K562 (cell line): Measurements from ENCODE around the gene POMP. TPM values are rescaled to one million over a fixed set of nuclear protein-coding genes. Genes with fewer than 3 reads are reported as not detected.

ENCODE experiments used
- ARID1B ChIP-seq: fragments of 450-650 bp; IDR thresholded peaks from 2 replicates; pipeline ENCODE4 v1.6.1; 2016; ENCODE audit warnings: antibody characterized with exemption, mild to moderate bottlenecking, inconsistent platforms
- ARID2 ChIP-seq: fragments of 450-650 bp; IDR thresholded peaks from 2 replicates; pipeline ENCODE4 v1.6.1; 2017; ENCODE audit warnings: antibody characterized with exemption, mild to moderate bottlenecking
- ARID3A ChIP-seq: IDR thresholded peaks from 2 replicates; pipeline ENCODE4 v1.6.1; 2012; ENCODE audit warnings: low read depth, low read length, improper control_type of control experiment, borderline replicate concordance
- CTBP1 ChIP-seq: fragments of 450-650 bp; IDR thresholded peaks from 2 replicates; pipeline ENCODE4 v1.6.1; 2016; ENCODE audit warnings: borderline replicate concordance
- DACH1 ChIP-seq: fragments of 450-650 bp; IDR thresholded peaks from 2 replicates; pipeline ENCODE4 v1.6.1; 2018; ENCODE audit not compliant: partially characterized antibody
- DEAF1 ChIP-seq: fragments of 450-650 bp; formaldehyde crosslinking; IDR thresholded peaks from 2 replicates; pipeline ENCODE4 v1.4.0; 2020; ENCODE audit warnings: mild to moderate bottlenecking, moderate library complexity
- FIP1L1 ChIP-seq: fragments of 200-400 bp; formaldehyde crosslinking; IDR thresholded peaks from 2 replicates; pipeline ENCODE4 v1.6.1; 2018; ENCODE audit warnings: mild to moderate bottlenecking, low read depth, low read length; ENCODE audit not compliant: poor library complexity, severe bottlenecking
- FOXA3 ChIP-seq, 2 experiments: fragments of 450-650 bp in 1 of 2; sonication (generic) in 1 of 2; formaldehyde crosslinking; IDR thresholded peaks in 1 of 2; conservative IDR thresholded peaks in 1 of 2; 2 replicates each; pipeline versions ENCODE4 v1.4.0 to v1.8.0; 2020 to 2022; ENCODE audit warnings: mild to moderate bottlenecking in 2 of 2, missing genetic modification reagents in 1 of 2
- MLLT1 ChIP-seq, 2 experiments: fragments of 450-650 bp; IDR thresholded peaks; 2 replicates each; pipeline ENCODE4 v1.6.1; 2016
- MYNN ChIP-seq, 2 experiments: sonication (generic); formaldehyde crosslinking in 1 of 2; IDR thresholded peaks; 2 replicates each; pipeline versions ENCODE4 v1.5.0 to v1.6.1; 2016 to 2020; ENCODE audit warnings: antibody characterized with exemption in 1 of 2, missing genetic modification reagents in 1 of 2
- NCOA6 ChIP-seq: fragments of 450-650 bp; IDR thresholded peaks from 2 replicates; pipeline ENCODE4 v1.6.1; 2017; ENCODE audit warnings: mild to moderate bottlenecking
- NEUROD1 ChIP-seq: fragments of 150-350 bp; IDR thresholded peaks from 2 replicates; pipeline ENCODE4 v1.6.1; 2014; ENCODE audit warnings: borderline replicate concordance, low read length, low read depth; ENCODE audit not compliant: partially characterized antibody
- TAF15 ChIP-seq: fragments of 200-400 bp; formaldehyde crosslinking; IDR thresholded peaks from 2 replicates; pipeline ENCODE4 v1.6.1; 2017; ENCODE audit warnings: mild to moderate bottlenecking, low read depth, low read length, moderate library complexity
- USF2 ChIP-seq: sonication (generic); formaldehyde crosslinking; IDR thresholded peaks from 2 replicates; pipeline ENCODE4 v1.5.0; 2020; ENCODE audit warnings: missing genetic modification reagents
- ZFPM2 ChIP-seq: fragments of 250-450 bp; sonication (Bioruptor Pico); IDR thresholded peaks from 2 replicates; pipeline ENCODE4 v1.5.1; 2022; ENCODE audit warnings: mild to moderate bottlenecking
- polyA plus RNA-seq, 8 experiments: library from polyadenylated mRNA; depleted of rRNA in 4 of 8; stranded (reverse) in 5 of 8; unstranded in 3 of 8; fragments of >200 nt; fragmentation: Nextera tagmentation in 2 of 8; fragmentation: Illumina TruSeq in 1 of 8; extraction: Ambion mirVana in 2 of 8; extraction: Trizol in 1 of 8; gene quantifications; 2 replicates each; pipeline versions ENCODE4 v1.2.1 to v1.2.3, GENCODE V29; 2011 to 2014; ENCODE audit warnings: inconsistent platforms in 1 of 8, missing spikeins in 1 of 8
- total RNA-seq, 7 experiments: library from RNA; depleted of rRNA in 6 of 7; stranded (reverse); fragments of >200 nt in 6 of 7; fragmentation: Illumina TruSeq in 2 of 7; extraction: Trizol in 2 of 7; gene quantifications; 2 replicates each; pipeline versions ENCODE4 v1.2.1 to v1.2.3, GENCODE V29; 2011 to 2021; ENCODE audit warnings: low replicate concordance in 1 of 7
- TF ChIP-seq, protein P1 (sequence below): fragments of 200-400 bp; formaldehyde crosslinking; IDR thresholded peaks from 2 replicates; pipeline ENCODE4 v1.6.1; 2017; ENCODE audit warnings: mild to moderate bottlenecking, low read depth, low read length, moderate library complexity
- TF ChIP-seq, protein P2 (sequence below): fragments of 250-450 bp; sonication (Bioruptor Pico); IDR thresholded peaks from 2 replicates; pipeline ENCODE4 v1.5.0; 2020; ENCODE audit warnings: mild to moderate bottlenecking, borderline replicate concordance

Gene POMP
- total and polyA plus RNA-seq, 9 of the 15 experiments (the other 6 are each of a cell fraction or from before 2014, with no cell fraction given) = 69.2 to 647 (median 118) TPM

GRCh38 chr13:28636677-28637317 lies 22.1 kb upstream of the POMP start (continued):
- no peak for TF ChIP-seq USF2 (CRISPR knock-in tag)
- 0 out of 2 replicates have a peak, but pooled peaks have one; percentile 28 for TF ChIP-seq ARID1B
- TF ChIP-seq NEUROD1 = no peak
- 0 out of 4 replicates have a peak, but pooled peaks of 1 of the 2 experiments have one; percentile 36 for TF ChIP-seq MLLT1 (IDR thresholded peaks at IDR 0.05)
- TF ChIP-seq CTBP1 = 0 out of 2 replicates have a peak, but pooled peaks have one; percentile 38
- TF ChIP-seq, protein P1, sequence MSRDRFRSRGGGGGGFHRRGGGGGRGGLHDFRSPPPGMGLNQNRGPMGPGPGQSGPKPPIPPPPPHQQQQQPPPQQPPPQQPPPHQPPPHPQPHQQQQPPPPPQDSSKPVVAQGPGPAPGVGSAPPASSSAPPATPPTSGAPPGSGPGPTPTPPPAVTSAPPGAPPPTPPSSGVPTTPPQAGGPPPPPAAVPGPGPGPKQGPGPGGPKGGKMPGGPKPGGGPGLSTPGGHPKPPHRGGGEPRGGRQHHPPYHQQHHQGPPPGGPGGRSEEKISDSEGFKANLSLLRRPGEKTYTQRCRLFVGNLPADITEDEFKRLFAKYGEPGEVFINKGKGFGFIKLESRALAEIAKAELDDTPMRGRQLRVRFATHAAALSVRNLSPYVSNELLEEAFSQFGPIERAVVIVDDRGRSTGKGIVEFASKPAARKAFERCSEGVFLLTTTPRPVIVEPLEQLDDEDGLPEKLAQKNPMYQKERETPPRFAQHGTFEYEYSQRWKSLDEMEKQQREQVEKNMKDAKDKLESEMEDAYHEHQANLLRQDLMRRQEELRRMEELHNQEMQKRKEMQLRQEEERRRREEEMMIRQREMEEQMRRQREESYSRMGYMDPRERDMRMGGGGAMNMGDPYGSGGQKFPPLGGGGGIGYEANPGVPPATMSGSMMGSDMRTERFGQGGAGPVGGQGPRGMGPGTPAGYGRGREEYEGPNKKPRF = no peak
- TF ChIP-seq NCOA6 = no peak
- TF ChIP-seq TAF15 = no peak
- TF ChIP-seq DEAF1 (CRISPR knock-in tag) = peak; percentile 81
- peak; percentile 58; the same call in 1 of the 2 replicates for TF ChIP-seq ARID2
- TF ChIP-seq FIP1L1 = no peak
- TF ChIP-seq, protein P2, sequence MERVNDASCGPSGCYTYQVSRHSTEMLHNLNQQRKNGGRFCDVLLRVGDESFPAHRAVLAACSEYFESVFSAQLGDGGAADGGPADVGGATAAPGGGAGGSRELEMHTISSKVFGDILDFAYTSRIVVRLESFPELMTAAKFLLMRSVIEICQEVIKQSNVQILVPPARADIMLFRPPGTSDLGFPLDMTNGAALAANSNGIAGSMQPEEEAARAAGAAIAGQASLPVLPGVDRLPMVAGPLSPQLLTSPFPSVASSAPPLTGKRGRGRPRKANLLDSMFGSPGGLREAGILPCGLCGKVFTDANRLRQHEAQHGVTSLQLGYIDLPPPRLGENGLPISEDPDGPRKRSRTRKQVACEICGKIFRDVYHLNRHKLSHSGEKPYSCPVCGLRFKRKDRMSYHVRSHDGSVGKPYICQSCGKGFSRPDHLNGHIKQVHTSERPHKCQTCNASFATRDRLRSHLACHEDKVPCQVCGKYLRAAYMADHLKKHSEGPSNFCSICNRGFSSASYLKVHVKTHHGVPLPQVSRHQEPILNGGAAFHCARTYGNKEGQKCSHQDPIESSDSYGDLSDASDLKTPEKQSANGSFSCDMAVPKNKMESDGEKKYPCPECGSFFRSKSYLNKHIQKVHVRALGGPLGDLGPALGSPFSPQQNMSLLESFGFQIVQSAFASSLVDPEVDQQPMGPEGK = no peak
- no peak for TF ChIP-seq MYNN (IDR thresholded peaks at IDR 0.05)
- no peak for TF ChIP-seq MYNN (CRISPR knock-in tag; IDR thresholded peaks at IDR 0.05)
- TF ChIP-seq ZFPM2 = no peak
- no peak for TF ChIP-seq DACH1
- no peak for TF ChIP-seq ARID3A
- no peak for TF ChIP-seq FOXA3 (CRISPR knock-in tag; conservative IDR thresholded peaks at IDR 0.05 in 1 of 2, IDR thresholded peaks at IDR 0.05 in 1 of 2)
